Umbilical cord (tissue), 2 donors: ENCODE results near the gene MEGF9. TPM values are rescaled to one million over a fixed set of nuclear protein-coding genes. Genes with fewer than 3 reads are reported as not detected.

Experiments used
- DNase-seq: peaks from one replicate; pipeline ENCODE4 v3.0.0-alpha.2; 2015; ENCODE audit warnings: low spot score
- total RNA-seq: library from RNA; depleted of rRNA; stranded (reverse); fragments of >200 nt; gene quantifications from one replicate; pipeline ENCODE4 v1.2.3, GENCODE V29; 2014; ENCODE audit warnings: low replicate concordance; ENCODE audit not compliant: insufficient read depth

Gene MEGF9
- total RNA-seq, 1 donor from 2014 or later: 7.9 TPM

GRCh38 chr9:120705174-120705573 lies 9.1 kb downstream of the MEGF9 start:
- no peak for DNase-seq

DNA sequence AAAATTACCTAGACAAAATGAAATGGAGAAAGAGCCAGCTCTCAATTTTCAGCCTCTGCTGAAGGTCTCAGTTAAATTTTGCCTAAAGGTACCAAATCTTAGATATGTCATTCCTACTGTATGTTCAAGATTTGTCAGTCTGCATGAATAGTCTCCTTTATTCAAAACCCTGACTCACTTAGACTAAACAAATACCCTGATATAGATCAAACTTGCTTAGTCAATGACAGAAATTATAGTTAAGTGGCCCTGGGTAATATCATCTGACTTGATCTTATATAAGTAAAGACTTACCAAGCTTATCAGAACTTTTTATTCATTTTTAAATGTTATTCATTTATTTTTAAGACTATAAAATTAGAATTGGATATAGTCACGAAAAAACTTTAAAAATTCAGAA lies 12.2 kb downstream of the MEGF9 start:
- DNase-seq: peak; percentile 27

DNA sequence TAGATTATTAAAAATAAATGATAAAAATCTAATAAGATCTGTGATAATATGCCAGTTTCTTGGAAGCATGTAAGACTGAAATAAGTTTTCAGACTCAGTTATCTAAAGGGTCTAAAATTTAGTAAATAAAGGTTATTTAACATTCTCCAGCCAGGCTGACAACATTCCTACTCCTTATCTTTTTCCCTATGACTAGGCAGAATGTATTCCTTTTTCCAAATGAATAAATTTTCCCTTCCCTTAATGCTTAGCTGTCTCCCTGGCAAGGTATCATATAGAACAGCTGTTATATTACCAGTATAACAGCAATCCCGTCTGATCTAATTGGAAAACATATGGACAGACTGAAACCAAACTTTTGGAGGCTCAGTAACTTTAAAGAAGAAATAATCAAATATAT lies 13.0 kb downstream of the MEGF9 start:
- no peak for DNase-seq

GRCh38 chr9:120698766-120699165 lies 15.5 kb downstream of the MEGF9 start:
- DNase-seq: no peak

DNA sequence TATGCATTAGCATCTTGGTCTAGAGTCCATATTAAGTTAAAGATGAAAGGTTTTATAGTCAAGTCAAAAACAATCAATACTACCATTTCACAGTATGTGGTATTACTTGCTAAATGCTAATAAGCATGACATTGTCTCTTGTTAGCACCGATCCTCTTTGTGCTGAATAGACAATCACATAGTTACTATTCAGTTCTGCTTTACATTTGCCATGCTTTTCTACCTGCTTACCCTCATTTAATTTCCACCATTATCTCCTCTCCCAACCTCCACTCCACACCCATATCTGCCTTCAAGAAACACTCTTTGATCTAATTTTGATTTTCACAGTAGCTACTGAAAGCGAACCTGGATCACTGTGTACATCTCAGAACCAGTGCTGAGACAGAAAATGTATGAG lies 16.8 kb downstream of the MEGF9 start:
- DNase-seq: no peak

GRCh38 chr9:120696551-120697230 lies 17.6 kb downstream of the MEGF9 start:
- no peak for DNase-seq

DNA sequence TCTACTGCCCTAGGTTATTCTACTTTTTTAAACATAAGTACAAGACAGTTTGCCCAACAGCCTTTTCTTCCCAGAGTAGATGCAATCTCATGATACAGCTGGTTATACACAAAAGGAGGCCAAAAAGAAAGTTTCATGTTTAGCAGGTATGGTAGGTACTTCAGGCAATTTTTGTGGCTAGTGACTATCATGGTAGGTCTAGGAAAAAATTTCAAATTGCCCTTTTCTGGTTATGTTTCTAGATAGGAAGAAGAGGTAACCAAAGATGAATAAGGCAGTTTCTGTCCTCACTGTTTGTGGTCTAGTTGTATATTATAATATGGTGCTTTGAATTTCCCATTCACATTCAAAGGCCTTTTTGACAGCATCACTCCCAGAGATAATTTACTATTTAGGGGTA lies 19.7 kb downstream of the MEGF9 start:
- DNase-seq: no peak

DNA sequence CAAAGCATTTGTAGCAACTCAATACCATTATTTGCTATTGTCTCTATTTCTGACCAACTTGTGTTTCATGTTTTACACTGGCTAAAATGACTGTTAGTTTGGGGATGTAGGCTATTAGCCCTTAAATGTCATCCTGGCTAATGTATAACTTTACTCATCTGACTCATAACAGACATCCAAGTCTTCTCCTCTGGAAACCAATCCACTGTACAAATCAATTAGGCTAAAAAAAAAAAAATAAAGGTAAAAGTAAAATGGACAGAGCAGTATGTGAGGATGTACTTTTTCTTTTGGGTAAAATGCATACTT lies 20.6 kb downstream of the MEGF9 start:
- DNase-seq: no peak

GRCh38 chr9:120692901-120693699 lies 21.2 kb downstream of the MEGF9 start:
- DNase-seq: no peak

DNA sequence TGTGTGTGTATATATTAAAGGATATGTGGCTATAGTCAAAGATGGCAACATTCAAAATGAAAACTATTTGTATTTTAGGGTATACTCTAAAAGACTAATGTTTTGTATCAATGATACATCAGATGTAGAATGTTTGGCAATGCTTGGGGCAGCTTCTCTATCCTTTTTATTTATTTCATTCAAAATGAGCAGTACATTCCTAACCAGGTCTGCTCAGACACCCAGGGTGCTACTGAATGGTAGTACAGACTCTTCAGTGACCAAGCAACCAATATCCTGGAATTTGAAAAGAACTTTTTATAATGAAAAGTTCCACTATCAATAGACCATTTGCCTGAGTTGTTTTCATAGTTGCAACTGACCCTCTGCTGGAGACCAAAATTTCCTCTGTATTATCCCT lies 23.9 kb downstream of the MEGF9 start:
- DNase-seq: no peak

DNA sequence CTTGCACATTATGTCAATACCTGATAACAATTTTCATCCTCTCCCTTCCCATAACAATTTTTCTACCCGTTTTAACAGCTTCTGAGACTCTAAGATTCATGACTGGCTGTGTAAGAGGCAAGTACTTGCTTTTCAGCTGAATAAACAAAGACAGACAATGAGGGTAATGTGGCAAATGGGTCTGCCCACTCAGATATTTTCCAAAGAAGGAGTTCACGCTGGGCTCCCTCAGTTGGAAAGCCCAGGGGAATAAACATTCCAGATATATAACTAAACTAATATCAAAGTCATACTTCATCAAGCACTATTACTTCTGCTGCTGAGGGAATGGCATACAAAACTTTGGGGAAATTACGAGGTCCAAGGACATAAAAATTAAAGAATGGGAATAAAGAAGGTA lies 24.4 kb downstream of the MEGF9 start:
- no peak for DNase-seq

- no peak for DNase-seq
Measured at GRCh38 chr9:120688758-120689157, 25.5 kb downstream of the MEGF9 start.

DNA sequence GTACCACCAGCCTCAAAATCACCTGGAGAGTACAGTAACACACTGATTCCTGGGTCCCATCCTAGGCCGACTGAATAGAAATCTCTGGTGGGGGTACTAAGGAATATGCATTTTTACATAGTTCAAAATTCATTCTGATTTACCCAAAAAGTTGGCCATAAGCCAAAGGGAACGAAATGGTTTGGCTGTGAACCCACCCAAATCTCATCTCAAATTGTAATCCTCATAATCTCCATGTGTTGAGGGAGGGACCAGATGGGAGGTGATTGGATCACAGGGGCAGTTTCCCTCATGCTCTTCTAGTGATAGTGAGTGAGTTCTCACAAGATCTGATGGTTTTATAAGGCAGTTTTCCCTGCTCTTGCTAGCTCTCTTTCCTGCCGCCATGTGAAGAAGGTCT lies 31.1 kb downstream of the MEGF9 start:
- no peak for DNase-seq

DNA sequence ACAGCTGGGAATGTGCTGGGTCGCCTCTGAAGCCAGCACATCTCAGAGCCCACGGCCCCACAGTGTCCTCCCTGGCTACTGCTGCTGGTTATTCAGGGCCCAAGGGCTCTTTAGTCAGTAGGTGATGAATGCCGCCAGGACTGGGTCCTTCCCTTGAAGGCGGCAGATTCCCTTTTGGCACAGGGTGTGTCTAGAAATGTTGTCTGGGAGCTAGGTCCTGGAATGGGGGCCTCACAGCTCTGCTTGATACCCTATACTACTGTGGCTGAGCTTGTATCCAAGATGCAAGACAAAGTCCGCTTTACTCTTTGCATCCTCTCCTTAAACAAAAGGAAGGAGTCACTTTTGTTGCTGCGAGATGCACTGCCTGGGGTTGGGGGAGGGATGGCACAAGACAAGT lies 33.1 kb downstream of the MEGF9 start:
- DNase-seq: no peak

GRCh38 chr9:120680579-120680978 lies 33.7 kb downstream of the MEGF9 start:
- no peak for DNase-seq

GRCh38 chr9:120680161-120680560 lies 34.1 kb downstream of the MEGF9 start:
- DNase-seq: no peak

- no peak for DNase-seq
Measured at GRCh38 chr9:120677965-120678364, 36.3 kb downstream of the MEGF9 start.

- no peak for DNase-seq
Measured at GRCh38 chr9:120676767-120677402, 37.4 kb downstream of the MEGF9 start.

- peak; percentile 22 for DNase-seq
Measured at GRCh38 chr9:120668399-120668798, 45.9 kb downstream of the MEGF9 start.

DNA sequence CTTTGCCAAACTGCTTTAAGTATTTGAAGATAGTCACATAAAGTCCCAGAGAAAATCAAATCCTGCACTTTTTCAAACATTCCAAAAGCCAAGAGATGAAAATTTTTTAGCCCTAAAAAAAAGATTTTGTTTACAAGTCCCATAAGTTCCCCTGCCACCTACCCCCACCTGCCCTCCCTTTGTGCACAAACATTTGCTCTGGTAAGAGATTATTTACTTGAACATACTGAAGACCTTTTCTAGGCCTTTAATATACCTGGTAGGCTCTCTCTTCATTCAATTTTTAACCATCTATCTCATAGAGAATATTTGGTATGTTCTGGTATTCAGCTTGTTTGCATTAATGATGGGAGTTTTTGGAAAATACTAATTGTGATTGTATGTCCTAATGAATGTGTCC lies 50.3 kb downstream of the MEGF9 start:
- DNase-seq: no peak

DNA sequence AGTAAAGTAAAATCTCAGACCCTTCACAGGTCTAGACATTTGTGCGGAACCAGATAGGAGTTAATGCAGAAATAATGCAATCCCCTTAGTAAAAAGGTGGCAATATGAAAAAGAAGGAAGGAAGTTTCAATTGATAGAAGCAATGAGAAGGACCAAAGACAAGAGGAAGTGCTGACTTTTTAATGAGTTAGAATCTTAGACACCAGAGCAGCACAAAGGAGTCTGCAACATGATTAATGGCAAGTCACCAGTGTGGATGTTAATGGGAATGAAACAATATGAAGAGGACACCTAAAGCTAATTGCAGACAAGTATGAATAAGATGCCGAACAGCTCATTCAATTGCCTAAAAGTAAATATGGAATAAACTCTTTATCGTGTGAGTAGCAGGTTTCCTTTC lies 50.9 kb downstream of the MEGF9 start:
- no peak for DNase-seq

- DNase-seq: no peak
Measured at GRCh38 chr9:120662513-120662912, 51.8 kb downstream of the MEGF9 start.

- no peak for DNase-seq
Measured at GRCh38 chr9:120659676-120660075, 54.6 kb downstream of the MEGF9 start.
